K562 (cell line): Measurements from ENCODE around the gene ARHGAP24.

Source experiments
- EZH2 ChIP-seq: IDR thresholded peaks from 2 replicates; pipeline ENCODE4 v1.6.1; 2012; ENCODE audit warnings: low read depth, mild to moderate bottlenecking, inconsistent platforms, low read length, borderline replicate concordance
- IRF1 ChIP-seq: sonication (generic); formaldehyde crosslinking; IDR thresholded peaks from 2 replicates; pipeline ENCODE4 v1.8.0; 2022; ENCODE audit warnings: missing genetic modification reagents, mild to moderate bottlenecking, borderline replicate concordance
- NCOR1 ChIP-seq: fragments of 450-650 bp; IDR thresholded peaks from 2 replicates; pipeline ENCODE4 v1.6.1; 2016; ENCODE audit warnings: mild to moderate bottlenecking, moderate library complexity
- TF ChIP-seq, protein P1 (sequence below), 2 experiments: fragments of 450-650 bp; formaldehyde crosslinking in 1 of 2; IDR thresholded peaks; 2 replicates each; pipeline versions ENCODE4 v1.4.0 to v1.6.1; 2014 to 2020; ENCODE audit warnings: mild to moderate bottlenecking in 2 of 2, borderline replicate concordance in 1 of 2, low read depth in 1 of 2
- TF ChIP-seq, protein P2 (sequence below): fragments of 450-650 bp; formaldehyde crosslinking; IDR thresholded peaks from 2 replicates; pipeline ENCODE4 v1.4.0; 2020; ENCODE audit warnings: mild to moderate bottlenecking

GRCh38 chr4:85751866-85752265 lies 276.9 kb downstream of the ARHGAP24 start:
- TF ChIP-seq IRF1 (CRISPR knock-in tag): no peak
- TF ChIP-seq, protein P1, sequence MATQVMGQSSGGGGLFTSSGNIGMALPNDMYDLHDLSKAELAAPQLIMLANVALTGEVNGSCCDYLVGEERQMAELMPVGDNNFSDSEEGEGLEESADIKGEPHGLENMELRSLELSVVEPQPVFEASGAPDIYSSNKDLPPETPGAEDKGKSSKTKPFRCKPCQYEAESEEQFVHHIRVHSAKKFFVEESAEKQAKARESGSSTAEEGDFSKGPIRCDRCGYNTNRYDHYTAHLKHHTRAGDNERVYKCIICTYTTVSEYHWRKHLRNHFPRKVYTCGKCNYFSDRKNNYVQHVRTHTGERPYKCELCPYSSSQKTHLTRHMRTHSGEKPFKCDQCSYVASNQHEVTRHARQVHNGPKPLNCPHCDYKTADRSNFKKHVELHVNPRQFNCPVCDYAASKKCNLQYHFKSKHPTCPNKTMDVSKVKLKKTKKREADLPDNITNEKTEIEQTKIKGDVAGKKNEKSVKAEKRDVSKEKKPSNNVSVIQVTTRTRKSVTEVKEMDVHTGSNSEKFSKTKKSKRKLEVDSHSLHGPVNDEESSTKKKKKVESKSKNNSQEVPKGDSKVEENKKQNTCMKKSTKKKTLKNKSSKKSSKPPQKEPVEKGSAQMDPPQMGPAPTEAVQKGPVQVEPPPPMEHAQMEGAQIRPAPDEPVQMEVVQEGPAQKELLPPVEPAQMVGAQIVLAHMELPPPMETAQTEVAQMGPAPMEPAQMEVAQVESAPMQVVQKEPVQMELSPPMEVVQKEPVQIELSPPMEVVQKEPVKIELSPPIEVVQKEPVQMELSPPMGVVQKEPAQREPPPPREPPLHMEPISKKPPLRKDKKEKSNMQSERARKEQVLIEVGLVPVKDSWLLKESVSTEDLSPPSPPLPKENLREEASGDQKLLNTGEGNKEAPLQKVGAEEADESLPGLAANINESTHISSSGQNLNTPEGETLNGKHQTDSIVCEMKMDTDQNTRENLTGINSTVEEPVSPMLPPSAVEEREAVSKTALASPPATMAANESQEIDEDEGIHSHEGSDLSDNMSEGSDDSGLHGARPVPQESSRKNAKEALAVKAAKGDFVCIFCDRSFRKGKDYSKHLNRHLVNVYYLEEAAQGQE (IDR thresholded peaks at IDR 0.05; ENCODE audit: borderline replicate concordance): no peak
- TF ChIP-seq, protein P1 (CRISPR knock-in tag; IDR thresholded peaks at IDR 0.05; ENCODE audit: low read depth): no peak
- TF ChIP-seq, protein P2, sequence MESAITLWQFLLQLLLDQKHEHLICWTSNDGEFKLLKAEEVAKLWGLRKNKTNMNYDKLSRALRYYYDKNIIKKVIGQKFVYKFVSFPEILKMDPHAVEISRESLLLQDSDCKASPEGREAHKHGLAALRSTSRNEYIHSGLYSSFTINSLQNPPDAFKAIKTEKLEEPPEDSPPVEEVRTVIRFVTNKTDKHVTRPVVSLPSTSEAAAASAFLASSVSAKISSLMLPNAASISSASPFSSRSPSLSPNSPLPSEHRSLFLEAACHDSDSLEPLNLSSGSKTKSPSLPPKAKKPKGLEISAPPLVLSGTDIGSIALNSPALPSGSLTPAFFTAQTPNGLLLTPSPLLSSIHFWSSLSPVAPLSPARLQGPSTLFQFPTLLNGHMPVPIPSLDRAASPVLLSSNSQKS (CRISPR knock-in tag): no peak
- TF ChIP-seq EZH2: no peak
- no peak for TF ChIP-seq NCOR1
